Measurements from ENCODE around the gene PLEKHJ1. TPM values are rescaled to one million over a fixed set of nuclear protein-coding genes. Genes with fewer than 3 reads are reported as not detected.

Gene PLEKHJ1
- total and polyA plus RNA-seq, 9 of the 15 experiments (the other 6 are each of a cell fraction or from before 2014, with no cell fraction given) = 1.5 to 188 (median 63.9) TPM

DNA sequence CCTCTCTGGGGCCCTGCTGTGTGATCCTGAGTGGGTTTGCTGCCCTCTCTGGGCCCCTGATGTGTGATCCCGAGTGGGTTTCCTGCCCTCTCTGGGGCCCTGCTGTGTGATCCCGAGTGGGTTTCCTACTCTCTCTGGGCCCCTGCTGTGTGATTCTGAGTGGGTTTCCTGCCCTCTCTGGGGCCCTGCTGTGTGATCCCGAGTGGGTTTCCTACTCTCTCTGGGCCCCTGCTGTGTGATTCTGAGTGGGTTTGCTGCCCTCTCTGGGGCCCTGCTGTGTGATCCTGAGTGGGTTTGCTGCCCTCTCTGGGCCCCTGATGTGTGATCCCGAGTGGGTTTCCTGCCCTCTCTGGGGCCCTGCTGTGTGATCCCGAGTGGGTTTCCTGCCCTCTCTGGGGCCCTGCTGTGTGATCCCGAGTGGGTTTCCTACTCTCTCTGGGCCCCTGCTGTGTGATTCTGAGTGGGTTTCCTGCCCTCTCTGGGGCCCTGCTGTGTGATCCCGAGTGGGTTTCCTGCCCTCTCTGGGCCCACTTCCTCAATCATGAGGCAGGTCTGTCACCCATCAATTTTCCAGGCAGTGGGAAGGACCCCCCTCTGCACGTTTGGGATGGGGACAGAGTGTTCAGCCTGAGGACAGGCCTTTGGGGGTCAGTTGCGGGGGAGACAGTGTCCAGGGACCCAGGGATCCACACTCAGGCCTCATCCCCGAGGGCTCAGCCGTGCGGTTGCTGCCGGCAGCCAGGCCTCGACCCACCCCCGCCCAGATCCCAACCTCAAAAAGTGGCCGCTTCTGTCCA, 45.3 kb upstream of the PLEKHJ1 start (continued):
- TF ChIP-seq KDM1A (IDR thresholded peaks at IDR 0.05) = peak in 1 of 2 experiments; percentile 67; a peak in 2 of 4 replicates
- peak; percentile 92 for TF ChIP-seq ADNP (tag; IDR thresholded peaks at IDR 0.05)

DNA sequence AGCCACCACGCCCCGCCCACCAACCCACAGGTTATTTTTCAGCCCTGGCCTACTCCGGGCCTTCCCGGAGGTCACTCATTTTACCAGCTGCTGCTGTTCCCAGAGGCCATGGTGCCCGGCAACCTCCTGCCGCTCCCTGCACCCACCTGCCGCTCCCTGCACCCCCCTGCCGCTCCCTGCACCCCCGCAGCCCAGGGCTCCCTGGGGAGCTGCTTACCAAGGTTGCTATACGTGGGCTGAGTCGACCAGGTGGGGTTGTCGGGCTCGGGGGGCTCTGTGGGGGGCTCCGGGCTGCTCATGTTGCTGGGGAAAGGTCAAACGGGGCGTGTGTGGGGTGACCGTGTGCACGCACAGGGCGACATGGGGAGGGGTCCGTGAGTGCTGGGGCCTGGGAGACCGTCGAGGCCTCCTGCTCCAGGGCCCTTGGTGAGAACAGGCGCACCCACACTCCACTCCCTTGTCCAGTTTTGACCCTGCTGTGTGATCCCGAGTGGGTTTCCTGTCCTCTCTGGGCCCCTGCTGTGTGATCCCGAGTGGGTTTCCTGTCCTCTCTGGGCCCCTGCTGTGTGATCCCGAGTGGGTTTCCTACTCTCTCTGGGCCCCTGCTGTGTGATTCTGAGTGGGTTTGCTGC, 44.6 kb upstream of the PLEKHJ1 start:
- WGBS (ENCODE audit: insufficient coverage, low coverage, missing lambda C conversion rate) = 71% methylated on average over 16 of the region's 26 CpGs
- no peak overlapping the region for H3K4me3 ChIP-seq
- no peak for FAIRE-seq
- no peak for ATAC-seq
- peaks cover 0 to 37% of the 10 kb centered on the region in 2 experiments; a peak in 3 of 5 replicates for H3K4me1 ChIP-seq (replicated peaks in 1 of 2; ENCODE audit: control insufficient read depth in 2 of 2, insufficient read depth in 2 of 2, low read length in 2 of 2)
- no peaks in the 10 kb centered on the region for H3K9me1 ChIP-seq (ENCODE audit: control insufficient read depth, insufficient read depth, low read length)
- POLR2A ChIA-PET = interaction anchor here (0.6 to 1.4 kb wide), 4 partner anchors 8 to 314 kb away, joined by 3 to 8 read pairs (median 3); no protein-coding TSS in a partner anchor
- no peaks in the 10 kb centered on the region for H4K20me1 ChIP-seq (replicated peaks; ENCODE audit: control insufficient read depth, insufficient read depth, low read length)
- no peaks in the 10 kb centered on the region for H3K36me3 ChIP-seq (ENCODE audit: control insufficient read depth, insufficient read depth, low read length)
- DNase-seq (ENCODE audit: extremely low read depth in 1 of 4, low spot score in 3 of 4) = no peak
- H3K27me3 ChIP-seq (ENCODE audit: control insufficient read depth in 2 of 2, insufficient read depth in 2 of 2, low read length in 2 of 2) = no peaks in the 10 kb centered on the region
- CTCF ChIA-PET (ENCODE audit: low intra/inter-chr PET ratio) = no interaction called here
- no peaks in the 10 kb centered on the region for H3K9me3 ChIP-seq (replicated peaks; ENCODE audit: control insufficient read depth, insufficient read depth, low read depth, low read length)
- no TSS peak for BruUV-seq (replicated peaks)
- TF ChIP-seq, protein P1, sequence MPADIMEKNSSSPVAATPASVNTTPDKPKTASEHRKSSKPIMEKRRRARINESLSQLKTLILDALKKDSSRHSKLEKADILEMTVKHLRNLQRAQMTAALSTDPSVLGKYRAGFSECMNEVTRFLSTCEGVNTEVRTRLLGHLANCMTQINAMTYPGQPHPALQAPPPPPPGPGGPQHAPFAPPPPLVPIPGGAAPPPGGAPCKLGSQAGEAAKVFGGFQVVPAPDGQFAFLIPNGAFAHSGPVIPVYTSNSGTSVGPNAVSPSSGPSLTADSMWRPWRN (IDR thresholded peaks at IDR 0.05; ENCODE audit: low read depth) = no peak
- no peak for TF ChIP-seq ZNF764 (CRISPR knock-in tag; IDR thresholded peaks at IDR 0.05; ENCODE audit: low read depth)
- TF ChIP-seq PPARD (CRISPR knock-in tag; IDR thresholded peaks at IDR 0.05) = no peak
- TF ChIP-seq RBM34 (IDR thresholded peaks at IDR 0.05; ENCODE audit: borderline replicate concordance, insufficient read depth, low read length) = no peak
- peak; percentile 29 for TF ChIP-seq ZFP36 (IDR thresholded peaks at IDR 0.05; ENCODE audit: low read depth, low read length, partially characterized antibody)
- TF ChIP-seq POLR2G (IDR thresholded peaks at IDR 0.05; ENCODE audit: low read depth, low read length) = peak; percentile 55
- peak; percentile 53; the same call in 1 of the 2 replicates for TF ChIP-seq ZBTB7A (IDR thresholded peaks at IDR 0.05; ENCODE audit: borderline replicate concordance, control insufficient read depth, low read depth, low read length)
- no peak overlapping the region for H3K4me2 ChIP-seq (ENCODE audit: insufficient read depth, low read length)
- H3K9ac ChIP-seq (ENCODE audit: insufficient read depth in 1 of 2, low read depth in 2 of 2, low read length in 2 of 2) = no peak overlapping the region; a peak in 2 of 4 replicates
- no peaks in the 10 kb centered on the region for H3K79me2 ChIP-seq (ENCODE audit: control insufficient read depth, insufficient read depth, low read length)
- in situ Hi-C loops (cut with MboI) = loop anchor here (5.0 kb wide), 1 partner anchor 107 kb away; no protein-coding TSS in a partner anchor
- no peak overlapping the region for H3K27ac ChIP-seq (ENCODE audit: extremely low read depth, low read depth, low read length)
- intact Hi-C loops (cut with micrococcal nuclease) = no loop called here
- H2AFZ ChIP-seq (ENCODE audit: low read depth, low read length) = no peak overlapping the region

Measured in K562 (cell line).